Right lobe of liver (tissue), 6 donors: ENCODE data around the gene SEC24A. TPM values are rescaled to one million over a fixed set of nuclear protein-coding genes. Genes with fewer than 3 reads are reported as not detected.
A peak's percentile ranks its signal among the peaks of the same experiment; 100 is the strongest.
"Not testable (repeated sequence)": the region's sequence is repeated elsewhere in the genome, so short reads cannot be mapped to it uniquely, and the experiment has no call there.

Experiments used
- ATAC-seq, 4 donors: fragments of 200-7000 bp; cut with Tn5 transposase; one replicate each; pipeline ENCODE4 v1.9.1; 2020; ENCODE audit warnings: mild to moderate bottlenecking in 4 of 4, moderate library complexity in 4 of 4
- DNase-seq, 3 donors: peaks; one replicate each; pipeline ENCODE4 v3.0.0-alpha.2; 2020
- H3K27ac ChIP-seq, 3 donors: fragments of 200-600 bp; one replicate each; pipeline ENCODE4 v1.8.0; 2022
- H3K27me3 ChIP-seq, 2 donors: fragments of 200-600 bp; one replicate each; pipeline ENCODE4 v1.8.0; 2022
- H3K36me3 ChIP-seq, 4 donors: fragments of 200-600 bp; sonication (generic) in 1 of 4; one replicate each; pipeline versions ENCODE4 v1.5.1 to v1.8.0; 2017 to 2022; ENCODE audit warnings: control low read depth in 1 of 4
- H3K4me1 ChIP-seq, 4 donors: fragments of 200-600 bp; sonication (generic) in 1 of 4; one replicate each; pipeline versions ENCODE4 v1.5.1 to v1.8.0; 2017 to 2022; ENCODE audit warnings: control low read depth in 1 of 4
- H3K4me3 ChIP-seq, 3 donors: fragments of 200-600 bp; one replicate each; pipeline ENCODE4 v1.8.0; 2022
- H3K9me3 ChIP-seq, 4 donors: fragments of 200-600 bp; sonication (generic) in 1 of 4; one replicate each; pipeline versions ENCODE4 v1.5.1 to v1.8.0; 2017 to 2022; ENCODE audit warnings: control low read depth in 1 of 4
- POLR2A ChIP-seq: fragments of 450-650 bp; IDR thresholded peaks from one replicate; pipeline ENCODE4 v1.6.1; 2017; ENCODE audit warnings: antibody characterized with exemption, mild to moderate bottlenecking
- WGBS: methylation state at CpG from one replicate; pipeline ENCODE4 v1.1.6; 2018; ENCODE audit warnings: low coverage, low lambda C conversion rate; ENCODE audit not compliant: insufficient coverage; ENCODE audit errors: missing lambda C conversion rate; 5-methylcytosine and 5-hydroxymethylcytosine counted together
- intact Hi-C, 2 donors: fragments of 100-400 bp; cut with DNase I; formaldehyde crosslinking; loops; one replicate each; pipeline versions ENCODE4 v1.11.2 to v1.14.1; 2022
- total RNA-seq, 6 experiments: library from RNA; depleted of rRNA in 2 of 6; stranded (reverse); fragments of >200 nt in 2 of 6; fragmentation: NEBNext Ultra II Directional in 3 of 6; extraction: Animal tissue kit (Norgen Biotek cat#: 25700) in 3 of 6; gene quantifications; one replicate each; pipeline versions ENCODE4 v1.1.0 to v1.2.4, GENCODE V29; 2016 to 2023
- TF ChIP-seq, protein P1 (sequence below), 4 donors: fragments of 200-600 bp in 3 of 4; fragments of 450-650 bp in 1 of 4; IDR thresholded peaks; one replicate each; pipeline versions ENCODE4 v1.5.1 to v1.8.0; 2016 to 2022; ENCODE audit warnings: antibody characterized with exemption in 4 of 4, mild to moderate bottlenecking in 2 of 4
- donor health status: DM: no; HTN: yes; CAD: no.
- donor health status: DM: no; HTN: no; CAD: no.
- donor health status: DM: no; HTN: no; CAD: no.
- donor health status: DM: no; HTN: yes; CAD: no.
- donor health status: DM: no; HTN: yes; CAD: no.

The SEC24A gene
- total RNA-seq, 6 experiments from 2014 or later: 28.4 to 45.8 (median 40.0) TPM

DNA sequence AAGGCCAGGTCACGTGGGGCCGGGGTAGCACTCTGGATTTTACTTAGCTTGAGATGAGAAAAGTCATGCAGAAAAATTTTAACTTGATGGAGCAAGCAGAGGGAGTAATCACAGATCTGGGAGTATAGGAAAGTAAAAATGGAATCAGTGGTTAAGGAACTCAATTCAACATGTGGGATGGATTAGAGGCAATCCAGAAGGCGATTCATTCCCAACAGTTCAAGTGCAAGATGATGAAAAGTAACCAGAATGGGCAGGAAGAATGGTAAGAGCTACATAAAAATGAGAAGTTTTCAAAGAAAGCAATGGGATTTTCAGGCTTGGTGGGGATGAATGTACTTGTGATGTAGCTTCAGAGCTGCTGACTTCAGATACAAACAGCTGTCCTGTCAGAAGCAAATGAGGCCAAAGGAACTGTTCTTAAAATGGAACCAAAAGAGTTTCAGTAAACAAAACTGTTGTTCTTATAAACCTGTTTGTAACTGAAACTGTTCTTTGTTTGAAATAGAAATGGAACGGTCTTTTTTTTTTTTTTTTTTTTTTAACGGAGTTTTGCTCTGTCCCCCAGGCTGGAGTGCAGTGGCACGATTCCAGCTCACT, 5.6 kb upstream of the SEC24A start:
- WGBS: 84% methylated on average over 4 of the region's 6 CpGs
- H3K27ac ChIP-seq: peak overlapping the region in 2 of 3 donors; percentile 5 to 12
- TF ChIP-seq, protein P1, sequence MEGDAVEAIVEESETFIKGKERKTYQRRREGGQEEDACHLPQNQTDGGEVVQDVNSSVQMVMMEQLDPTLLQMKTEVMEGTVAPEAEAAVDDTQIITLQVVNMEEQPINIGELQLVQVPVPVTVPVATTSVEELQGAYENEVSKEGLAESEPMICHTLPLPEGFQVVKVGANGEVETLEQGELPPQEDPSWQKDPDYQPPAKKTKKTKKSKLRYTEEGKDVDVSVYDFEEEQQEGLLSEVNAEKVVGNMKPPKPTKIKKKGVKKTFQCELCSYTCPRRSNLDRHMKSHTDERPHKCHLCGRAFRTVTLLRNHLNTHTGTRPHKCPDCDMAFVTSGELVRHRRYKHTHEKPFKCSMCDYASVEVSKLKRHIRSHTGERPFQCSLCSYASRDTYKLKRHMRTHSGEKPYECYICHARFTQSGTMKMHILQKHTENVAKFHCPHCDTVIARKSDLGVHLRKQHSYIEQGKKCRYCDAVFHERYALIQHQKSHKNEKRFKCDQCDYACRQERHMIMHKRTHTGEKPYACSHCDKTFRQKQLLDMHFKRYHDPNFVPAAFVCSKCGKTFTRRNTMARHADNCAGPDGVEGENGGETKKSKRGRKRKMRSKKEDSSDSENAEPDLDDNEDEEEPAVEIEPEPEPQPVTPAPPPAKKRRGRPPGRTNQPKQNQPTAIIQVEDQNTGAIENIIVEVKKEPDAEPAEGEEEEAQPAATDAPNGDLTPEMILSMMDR (IDR thresholded peaks at IDR 0.05): no peak
- TF ChIP-seq POLR2A: no peak
- no peaks in the 10 kb centered on the region for H3K27me3 ChIP-seq
- no peaks in the 10 kb centered on the region for H3K36me3 ChIP-seq
- no peak for ATAC-seq
- no peak overlapping the region for H3K4me3 ChIP-seq
- peaks cover 0 to 47% (median 16%) of the 10 kb centered on the region in 4 donors for H3K4me1 ChIP-seq
- intact Hi-C loops: no loop called here
- H3K9me3 ChIP-seq: no peaks in the 10 kb centered on the region
- no peak for DNase-seq

DNA sequence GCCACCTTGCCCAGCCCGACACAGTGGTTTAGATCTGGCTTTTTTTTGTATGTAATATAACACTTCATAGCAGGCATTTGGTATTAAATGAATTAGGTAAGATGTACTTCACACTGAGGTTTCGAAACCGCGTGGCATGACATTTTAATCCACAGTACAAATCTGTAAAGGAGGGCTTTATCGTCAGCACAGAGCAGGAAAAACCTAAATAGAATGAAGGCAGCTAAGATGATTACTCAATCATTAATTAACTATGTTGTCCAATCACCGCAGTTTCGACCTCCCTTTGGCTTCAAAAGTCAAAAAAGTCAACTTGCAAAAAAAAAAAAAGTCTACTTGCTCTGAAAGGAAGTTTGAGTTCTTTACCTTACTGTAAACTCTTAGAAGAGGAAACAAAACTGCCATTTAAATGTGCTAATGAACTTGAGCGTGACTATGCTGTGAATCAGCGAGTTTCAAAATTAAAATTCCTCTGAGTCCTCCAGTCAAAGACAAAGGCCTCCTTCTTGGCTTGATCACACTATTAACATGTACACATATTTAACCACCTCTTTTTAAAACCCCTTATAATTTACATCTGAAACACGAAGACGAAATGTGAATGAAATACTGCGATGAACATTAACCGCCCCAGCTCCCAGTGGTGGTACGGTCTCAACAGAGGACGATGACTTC, 698 bp upstream of the SEC24A start:
- intact Hi-C loops: no loop called here
- TF ChIP-seq, protein P1 (IDR thresholded peaks at IDR 0.05): no peak
- TF ChIP-seq POLR2A: no peak
- H3K9me3 ChIP-seq: no peaks in the 10 kb centered on the region
- H3K4me1 ChIP-seq: peaks cover 0 to 49% (median 13%) of the 10 kb centered on the region in 4 donors
- H3K4me3 ChIP-seq: peak overlapping the region; percentile 87 to 98 (median 91)
- WGBS: 3% methylated on average over 15 of the region's 15 CpGs
- ATAC-seq (peak; percentile 34 to 48 (median 42)), DNase-seq (peak in 1 of 3 donors; percentile 68)
- H3K27ac ChIP-seq: peak overlapping the region; percentile 93 to 97 (median 96)
- H3K36me3 ChIP-seq: no peaks in the 10 kb centered on the region
- H3K27me3 ChIP-seq: no peaks in the 10 kb centered on the region

DNA sequence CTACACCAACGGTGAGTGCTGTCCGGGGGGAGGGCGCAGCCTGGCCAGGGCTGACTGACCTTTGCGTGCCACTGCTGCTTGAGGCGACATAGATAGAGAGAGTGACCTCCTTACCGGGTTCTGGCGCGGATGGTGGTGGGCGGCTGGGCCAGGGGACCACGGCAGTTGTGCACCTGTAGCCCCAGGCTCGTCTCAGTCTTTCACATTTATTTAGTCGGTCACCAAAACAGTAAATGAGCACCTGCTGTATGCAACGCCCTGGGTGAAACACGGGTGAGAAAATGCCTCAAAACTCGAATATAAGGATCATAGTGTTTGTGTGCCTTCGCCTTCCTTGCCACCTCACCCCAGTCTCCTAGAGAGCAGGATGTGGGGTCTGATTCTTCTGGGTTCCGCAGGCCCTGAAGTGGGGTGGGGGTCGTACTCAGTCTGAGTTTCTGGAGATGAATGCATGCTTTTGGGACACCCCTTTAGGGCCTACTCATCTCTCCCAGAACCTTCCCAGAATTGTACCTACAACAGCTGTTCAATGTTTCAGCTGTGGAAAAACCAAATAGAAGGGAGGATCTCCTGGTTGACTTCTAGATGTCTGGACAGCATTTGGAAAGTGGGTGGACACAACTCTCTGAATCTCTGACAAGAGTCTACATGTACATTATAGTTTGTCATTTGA, 714 bp downstream of the SEC24A start:
- H3K4me3 ChIP-seq: peak overlapping the region; percentile 87 to 98 (median 91)
- no peaks in the 10 kb centered on the region for H3K9me3 ChIP-seq
- H3K36me3 ChIP-seq: no peaks in the 10 kb centered on the region
- peaks cover 0 to 48% (median 15%) of the 10 kb centered on the region in 4 donors for H3K4me1 ChIP-seq
- TF ChIP-seq, protein P1 (IDR thresholded peaks at IDR 0.05): no peak
- no peak for TF ChIP-seq POLR2A
- H3K27ac ChIP-seq: peak overlapping the region; percentile 93 to 97 (median 96)
- intact Hi-C loops: no loop called here
- 0% methylated on average over 13 of the region's 18 CpGs for WGBS
- H3K27me3 ChIP-seq: no peaks in the 10 kb centered on the region
- DNase-seq (peak in 2 of 3 donors; percentile 55 to 68), ATAC-seq (peak; percentile 26 to 54 (median 31))

DNA sequence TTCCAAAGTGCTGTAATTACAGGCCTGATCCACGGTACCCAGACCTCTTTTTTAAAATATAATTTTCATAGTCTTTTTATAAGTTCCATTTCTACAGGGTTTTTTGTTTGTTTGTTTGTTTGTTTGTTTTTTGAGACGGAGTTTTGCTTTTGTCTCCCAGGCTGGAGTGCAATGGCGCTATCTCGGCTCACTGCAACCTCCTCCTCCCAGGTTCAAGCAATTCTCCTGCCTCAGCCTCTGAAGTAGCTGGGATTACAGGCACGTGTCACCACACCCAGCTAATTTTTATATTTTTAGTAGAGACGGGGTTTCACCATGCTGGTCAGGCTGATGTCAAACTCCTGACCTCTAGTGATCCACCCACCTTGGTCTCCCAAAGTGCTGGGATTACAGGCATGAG, 2.1 kb downstream of the SEC24A start:
- H3K9me3 ChIP-seq, DNase-seq, H3K27me3 ChIP-seq, ATAC-seq, intact Hi-C loops, H3K36me3 ChIP-seq, H3K27ac ChIP-seq: not testable (repeated sequence)
- 33% methylated on average over 6 of the region's 6 CpGs for WGBS
- Histone ChIP-seq H3K4me3 (peak overlapping the region in 1 of 3 donors; percentile 91), H3K4me1 (peaks cover 0 to 35% (median 10%) of the 10 kb centered on the region in 4 donors)

GRCh38 chr5:134651531-134651930, 2.9 kb downstream of the SEC24A start:
- Histone ChIP-seq H3K4me1 (peaks cover 0 to 36% (median 9%) of the 10 kb centered on the region in 4 donors), H3K9me3 (no peaks in the 10 kb centered on the region)

More at GRCh38 chr5:134651531-134651930, 2.9 kb downstream of the SEC24A start:
- no peak overlapping the region for H3K4me3 ChIP-seq
- H3K27me3 ChIP-seq: no peaks in the 10 kb centered on the region
- intact Hi-C loops: no loop called here
- ATAC-seq (no peak), DNase-seq (no peak)
- 88% methylated on average over 4 of the region's 4 CpGs for WGBS
- no peak overlapping the region for H3K27ac ChIP-seq
- no peaks in the 10 kb centered on the region for H3K36me3 ChIP-seq
- no peak for TF ChIP-seq POLR2A
